Neural crest cell (in vitro differentiated cells): Measurements from ENCODE around the gene TIE1. TPM values are rescaled to one million over a fixed set of nuclear protein-coding genes. Genes with fewer than 3 reads are reported as not detected.
"Not testable (repeated sequence)": the region's sequence is repeated elsewhere in the genome, so short reads cannot be mapped to it uniquely, and the experiment has no call there.

Experiments
- DNase-seq: peaks from one replicate; pipeline ENCODE4 v3.0.0; 2021; ENCODE audit warnings: low read depth, mixed read lengths, low spot score
- H3K27ac Mint-ChIP-seq: one replicate; pipeline ENCODE4 v1.8.0; 2021; ENCODE audit warnings: mild to moderate bottlenecking, mixed read lengths; ENCODE audit not compliant: unreplicated experiment
- H3K27me3 Mint-ChIP-seq: 2 replicates; pipeline ENCODE4 v1.8.0; 2021; ENCODE audit warnings: low read depth, mild to moderate bottlenecking, mixed read lengths
- H3K36me3 Mint-ChIP-seq: 2 replicates; pipeline ENCODE4 v1.8.0; 2021; ENCODE audit warnings: low read depth, mild to moderate bottlenecking, mixed read lengths
- H3K4me1 Mint-ChIP-seq: 2 replicates; pipeline ENCODE4 v1.8.0; 2021; ENCODE audit warnings: mixed read lengths
- H3K4me3 Mint-ChIP-seq: one replicate; pipeline ENCODE4 v1.8.0; 2021; ENCODE audit warnings: mild to moderate bottlenecking, mixed read lengths
- H3K9me3 Mint-ChIP-seq: 2 replicates; pipeline ENCODE4 v1.8.0; 2021; ENCODE audit warnings: mixed read lengths
- microRNA-seq: library from miRNA; unstranded; fragments of <30 nt; microRNA quantifications from one replicate; pipeline ENCODE4, GENCODE V29; 2020
- total RNA-seq: library from RNA; stranded (reverse); gene quantifications from 2 replicates; pipeline ENCODE4 v1.2.1, GENCODE V29; 2021
- TF ChIP-seq, protein P1 (sequence below): fragments of 200-600 bp; sonication (generic); conservative IDR thresholded peaks from 2 replicates; pipeline ENCODE4 v1.5.0; 2021; ENCODE audit warnings: antibody characterized with exemption, mild to moderate bottlenecking

The TIE1 gene
- total RNA-seq, 1 donor from 2014 or later, result 2.2 TPM

DNA sequence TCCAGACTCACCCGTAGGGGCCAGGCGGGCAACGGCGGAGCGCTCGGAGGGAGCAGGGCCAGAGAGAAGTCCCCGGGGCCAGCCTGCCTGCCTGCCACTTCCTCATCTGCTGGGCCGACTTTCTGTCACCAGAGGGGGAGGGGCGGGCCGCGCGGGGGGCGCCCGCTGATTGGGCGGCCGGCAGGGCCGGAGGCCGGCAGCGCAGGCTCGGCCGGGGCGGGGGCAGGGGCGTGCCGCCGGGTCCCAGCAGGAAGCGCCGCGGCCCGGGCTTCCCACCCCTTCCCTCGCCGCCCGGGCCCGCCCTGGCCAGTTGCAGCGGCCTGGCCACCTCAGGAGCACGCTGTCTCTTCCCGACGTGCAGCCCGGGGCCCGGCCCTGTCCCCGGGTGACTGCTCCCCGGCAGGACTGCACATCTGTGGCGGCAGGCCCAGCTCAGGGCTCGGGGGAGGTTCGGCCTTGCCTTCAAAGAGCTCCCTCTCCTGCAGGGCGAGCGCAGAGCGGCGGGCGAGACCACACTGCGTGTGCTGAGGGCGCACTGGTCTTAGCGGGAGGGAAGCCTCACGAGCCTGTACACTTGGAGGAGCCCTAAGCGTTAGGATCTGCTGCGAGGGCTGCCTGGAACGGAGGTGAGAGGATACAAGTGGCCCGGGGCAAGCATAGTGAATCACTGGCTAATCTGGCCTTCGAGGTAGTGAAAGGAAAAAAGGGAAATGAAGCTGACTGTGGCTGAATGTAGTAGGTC, 67.3 kb downstream of the TIE1 start, which contains the start of gene ELOVL1:
Gene ELOVL1, minus strand, starts transcription at position 108 of the 742 bp plus-strand sequence. CDS start 2,402 bp downstream, outside the sequence.
- Mint-ChIP-seq H3K9me3 (no peaks in the 10 kb centered on the region), H3K4me1 (peaks cover 30% of the 10 kb centered on the region), H3K27ac (peak within 1 kb of the TSS; percentile 92), H3K4me3 (peak within 1 kb of the TSS; percentile 86), H3K36me3 (peaks cover 15% of the 10 kb centered on the region), H3K27me3 (no peaks in the 10 kb centered on the region)
- TF ChIP-seq, protein P1, sequence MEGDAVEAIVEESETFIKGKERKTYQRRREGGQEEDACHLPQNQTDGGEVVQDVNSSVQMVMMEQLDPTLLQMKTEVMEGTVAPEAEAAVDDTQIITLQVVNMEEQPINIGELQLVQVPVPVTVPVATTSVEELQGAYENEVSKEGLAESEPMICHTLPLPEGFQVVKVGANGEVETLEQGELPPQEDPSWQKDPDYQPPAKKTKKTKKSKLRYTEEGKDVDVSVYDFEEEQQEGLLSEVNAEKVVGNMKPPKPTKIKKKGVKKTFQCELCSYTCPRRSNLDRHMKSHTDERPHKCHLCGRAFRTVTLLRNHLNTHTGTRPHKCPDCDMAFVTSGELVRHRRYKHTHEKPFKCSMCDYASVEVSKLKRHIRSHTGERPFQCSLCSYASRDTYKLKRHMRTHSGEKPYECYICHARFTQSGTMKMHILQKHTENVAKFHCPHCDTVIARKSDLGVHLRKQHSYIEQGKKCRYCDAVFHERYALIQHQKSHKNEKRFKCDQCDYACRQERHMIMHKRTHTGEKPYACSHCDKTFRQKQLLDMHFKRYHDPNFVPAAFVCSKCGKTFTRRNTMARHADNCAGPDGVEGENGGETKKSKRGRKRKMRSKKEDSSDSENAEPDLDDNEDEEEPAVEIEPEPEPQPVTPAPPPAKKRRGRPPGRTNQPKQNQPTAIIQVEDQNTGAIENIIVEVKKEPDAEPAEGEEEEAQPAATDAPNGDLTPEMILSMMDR, result no peak
- peak; percentile 88 for DNase-seq

DNA sequence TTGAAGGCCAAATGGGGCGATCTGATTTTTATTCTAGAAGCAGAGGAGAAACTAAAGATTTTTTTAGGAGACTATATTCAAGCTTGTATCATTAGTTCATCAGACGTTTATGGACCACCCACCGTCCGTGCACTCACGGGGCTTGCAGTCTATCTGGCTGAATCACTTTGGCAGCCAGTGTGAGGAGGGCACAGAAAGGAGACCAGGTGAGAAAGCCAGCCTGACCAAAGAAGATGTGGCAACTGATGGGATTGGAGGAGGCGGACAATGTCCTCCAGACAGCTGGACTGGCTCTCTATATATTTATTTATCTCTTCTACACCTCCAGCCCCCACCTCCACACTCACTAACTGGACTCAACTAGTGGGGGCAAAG, 67.9 kb downstream of the TIE1 start:
- H3K9me3 Mint-ChIP-seq, result no peaks in the 10 kb centered on the region
- H3K4me1 Mint-ChIP-seq, result peaks cover 26% of the 10 kb centered on the region
- H3K36me3 Mint-ChIP-seq, result peaks cover 15% of the 10 kb centered on the region
- peak overlapping the region; percentile 92 for H3K27ac Mint-ChIP-seq
- no peaks in the 10 kb centered on the region for H3K27me3 Mint-ChIP-seq
- DNase-seq, result no peak
- H3K4me3 Mint-ChIP-seq, result peak overlapping the region; percentile 82
- TF ChIP-seq, protein P1, result no peak

DNA sequence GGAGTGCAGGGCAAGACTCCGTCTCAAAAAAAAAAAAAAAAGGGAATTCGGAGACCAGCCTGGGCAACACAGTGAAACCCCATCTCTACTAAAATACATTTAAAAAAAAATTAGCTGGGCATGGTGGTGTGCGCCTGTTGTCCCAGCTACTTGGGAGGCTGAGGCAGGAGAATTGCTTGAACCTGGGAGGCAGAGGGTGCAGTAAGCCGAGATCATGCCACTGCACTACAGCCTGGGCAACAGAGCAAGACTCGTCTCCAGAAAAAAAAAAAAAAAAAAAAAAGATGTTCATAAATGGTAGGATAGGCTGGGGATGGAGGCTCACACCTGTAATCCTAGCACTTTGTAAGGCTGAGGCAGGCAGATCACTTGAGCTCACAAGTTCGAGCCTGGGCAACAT, 69.0 kb downstream of the TIE1 start:
- not testable (repeated sequence) for H3K9me3 Mint-ChIP-seq, DNase-seq, H3K27me3 Mint-ChIP-seq, H3K27ac Mint-ChIP-seq, H3K36me3 Mint-ChIP-seq, H3K4me3 Mint-ChIP-seq
- peaks cover 21% of the 10 kb centered on the region for H3K4me1 Mint-ChIP-seq

DNA sequence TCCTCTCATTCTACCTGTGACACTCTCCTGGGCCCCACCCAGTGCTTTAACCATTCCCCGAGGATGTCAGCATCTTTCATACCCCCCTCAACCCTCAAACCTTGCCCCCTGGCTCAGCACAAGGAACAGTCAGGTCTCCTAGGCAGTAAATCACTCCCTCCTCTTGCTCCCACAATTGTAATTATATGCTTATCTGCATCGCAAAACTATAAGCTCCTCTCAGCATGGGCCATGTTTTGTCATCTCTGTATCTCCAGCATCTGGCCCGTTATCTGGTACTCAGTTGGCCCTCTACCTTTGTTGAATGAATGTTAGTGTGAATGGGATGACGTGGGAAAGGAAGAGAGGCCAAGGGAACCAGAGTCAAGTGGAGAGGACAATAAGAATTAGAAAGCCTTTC, 69.8 kb downstream of the TIE1 start:
- TF ChIP-seq, protein P1, result no peak
- DNase-seq, result no peak
- H3K27me3 Mint-ChIP-seq, result no peaks in the 10 kb centered on the region
- H3K36me3 Mint-ChIP-seq, result no peaks in the 10 kb centered on the region
- H3K4me3 Mint-ChIP-seq, result peak overlapping the region; percentile 32
- H3K27ac Mint-ChIP-seq, result no peak overlapping the region
- H3K9me3 Mint-ChIP-seq, result no peaks in the 10 kb centered on the region
- H3K4me1 Mint-ChIP-seq, result peaks cover 14% of the 10 kb centered on the region

DNA sequence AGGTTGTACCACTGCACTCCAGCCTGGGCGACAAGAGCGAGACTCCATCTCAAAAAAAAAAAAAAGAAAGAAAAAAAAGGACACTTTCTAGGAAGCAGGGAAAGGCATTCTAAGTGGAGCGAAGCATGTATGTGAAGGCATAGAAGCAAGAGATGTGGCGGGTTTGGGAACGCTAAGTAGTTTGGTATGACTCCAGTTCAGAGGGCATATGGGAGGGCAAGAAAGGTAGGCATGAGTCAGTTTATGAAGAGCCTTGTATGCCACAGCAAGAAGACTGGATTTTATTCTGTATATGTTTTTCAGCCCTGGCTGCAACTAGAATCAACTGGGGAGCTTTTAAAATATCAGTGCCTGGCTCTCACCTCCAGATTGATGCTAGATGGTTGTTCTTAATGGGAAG, 71.4 kb downstream of the TIE1 start:
- DNase-seq, result no peak
- Mint-ChIP-seq H3K9me3 (no peaks in the 10 kb centered on the region), H3K27me3 (no peaks in the 10 kb centered on the region), H3K36me3 (no peaks in the 10 kb centered on the region), H3K27ac (no peak overlapping the region), H3K4me1 (peaks cover 17% of the 10 kb centered on the region), H3K4me3 (no peak overlapping the region)
- TF ChIP-seq, protein P1, result no peak

Small RNA genes lying within 50 kb of the gene (microRNA-seq; reads per million reads assigned to microRNA genes)
- gene MIR6734, result 4.1 reads per million

Other genes with a start within 250 kb of the TIE1 start
- gene EBNA1BP2, start 128.7 kb upstream of the TIE1 start, total RNA-seq, result 55.9 and 57.3 TPM in 2 replicates
- 0.77 and 0.86 TPM in 2 replicates for gene CFAP57, start 128.7 kb upstream of the TIE1 start, total RNA-seq
- gene TMEM125, start 31.0 kb upstream of the TIE1 start, total RNA-seq, result 0.14 TPM in 1 of 2 replicates, not detected in the other
- gene C1orf210, start 15.4 kb upstream of the TIE1 start, total RNA-seq, result not detected in 2 replicates
- not detected in 2 replicates for gene MPL, start 36.8 kb downstream of the TIE1 start, total RNA-seq
- 180 and 196 TPM in 2 replicates for gene CDC20, start 58.0 kb downstream of the TIE1 start, total RNA-seq
- gene ELOVL1, start 67.0 kb downstream of the TIE1 start, total RNA-seq, result 30.8 and 31.8 TPM in 2 replicates
- gene MED8, start 88.8 kb downstream of the TIE1 start, total RNA-seq, result 30.8 and 33.9 TPM in 2 replicates
- 39.4 and 42.0 TPM in 2 replicates for gene SZT2, start 88.9 kb downstream of the TIE1 start, total RNA-seq
- 42.9 and 46.6 TPM in 2 replicates for gene HYI, start 152.9 kb downstream of the TIE1 start, total RNA-seq
- gene PTPRF, start 229.9 kb downstream of the TIE1 start, total RNA-seq, result 119 and 125 TPM in 2 replicates